GM12875 (cell line): ENCODE measurements around the gene PTPRR.
"Not testable (repeated sequence)": the region's sequence is repeated elsewhere in the genome, so short reads cannot be mapped to it uniquely, and the experiment has no call there.

Experiments used
- H3K4me3 ChIP-seq: one replicate; pipeline ENCODE4 v1.5.1; 2011; ENCODE audit warnings: low read depth, low read length, control low read depth
- CTCF ChIP-seq: IDR thresholded peaks from 2 replicates; pipeline ENCODE4 v1.5.1; 2011; ENCODE audit warnings: low read depth, mild to moderate bottlenecking, control low read depth, inconsistent platforms, low read length, moderate library complexity, borderline replicate concordance; ENCODE audit not compliant: insufficient read depth

Gene PTPRR

GRCh38 chr12:70741256-70741655 lies 179.3 kb downstream of the PTPRR start:
- no peak overlapping the region for H3K4me3 ChIP-seq
- TF ChIP-seq CTCF, result no peak

GRCh38 chr12:70739756-70740155 lies 180.8 kb downstream of the PTPRR start:
- TF ChIP-seq CTCF, result no peak
- no peak overlapping the region for H3K4me3 ChIP-seq

- no peak overlapping the region for H3K4me3 ChIP-seq
- TF ChIP-seq CTCF, result no peak
Observed at GRCh38 chr12:70736351-70737133, 184.0 kb downstream of the PTPRR start.

- not testable (repeated sequence) for H3K4me3 ChIP-seq
Observed at GRCh38 chr12:70735197-70735596, 185.3 kb downstream of the PTPRR start.

- peak; percentile 52; the same call in 1 of the 2 replicates for TF ChIP-seq CTCF
Observed at GRCh38 chr12:70733385-70733784, 187.2 kb downstream of the PTPRR start.

GRCh38 chr12:70732287-70732686 lies 188.3 kb downstream of the PTPRR start:
- no peak for TF ChIP-seq CTCF
- no peak overlapping the region for H3K4me3 ChIP-seq

More at GRCh38 chr12:70733385-70733784, 187.2 kb downstream of the PTPRR start:
- no peak overlapping the region for H3K4me3 ChIP-seq

- no peak for TF ChIP-seq CTCF
- no peak overlapping the region for H3K4me3 ChIP-seq
Observed at GRCh38 chr12:70730675-70731180, 189.8 kb downstream of the PTPRR start.

GRCh38 chr12:70724444-70724843 lies 196.1 kb downstream of the PTPRR start:
- TF ChIP-seq CTCF, result peak; percentile 24; the same call in 1 of the 2 replicates
- no peak overlapping the region for H3K4me3 ChIP-seq
